GM12878 (cell line): ENCODE data around the gene PPP2R5C. TPM values are rescaled to one million over a fixed set of nuclear protein-coding genes. Genes with fewer than 3 reads are reported as not detected.

ENCODE experiments used
- ATAC-seq: fragments of 200-7000 bp; cut with Tn5 transposase; 3 replicates; pipeline ENCODE4 v1.9.1; 2020; ENCODE audit warnings: mild to moderate bottlenecking, moderate library complexity
- BruUV-seq: library from RNA; stranded (reverse); fragments of 400-500 nt; replicated peaks from 2 replicates; lab custom pipeline; 2021; lab: Mats Ljungman, UMichigan
- CTCF ChIA-PET: fragments of 300-600 bp; sonication (Branson Sonifier 250); formaldehyde crosslinking; extraction: SDS; loops from one replicate; lab custom pipeline; 2021; ENCODE audit warnings: inconsistent platforms; lab: Yijun Ruan, JAX
- POLR2A ChIA-PET: fragments of 350-600 bp; formaldehyde crosslinking; extraction: SDS; loops from one replicate; lab custom pipeline; 2021; ENCODE audit warnings: inconsistent platforms; lab: Charles Lee
- RAD21 ChIA-PET: fragments of 300-600 bp; sonication (Branson Sonifier 250); formaldehyde crosslinking; loops from one replicate; lab custom pipeline; 2023; ENCODE audit warnings: antibody characterized with exemption; ENCODE audit not compliant: unreplicated experiment; lab: Charles Lee
- SMC1A ChIA-PET: fragments of 300-600 bp; sonication (Branson Sonifier 250); formaldehyde crosslinking; loops from one replicate; lab custom pipeline; 2023; ENCODE audit not compliant: unreplicated experiment, uncharacterized antibody; lab: Charles Lee
- DNase-seq: peaks from one replicate; pipeline ENCODE4 v3.0.0-alpha.2; 2011; ENCODE audit warnings: low read depth, low spot score
- FAIRE-seq: peaks from 3 replicates; lab custom pipeline; 2011; peaks lifted over from hg19 to GRCh38; lab: Jason Lieb, UNC
- H2AFZ ChIP-seq: 2 replicates; pipeline ENCODE4 v1.6.0; 2011; ENCODE audit warnings: low read depth, low read length, control low read depth; ENCODE audit not compliant: control insufficient read depth
- H3K27ac ChIP-seq: 2 replicates; pipeline ENCODE4 v1.5.1; 2011; ENCODE audit warnings: control low read depth; ENCODE audit not compliant: control insufficient read depth, insufficient read depth
- H3K27me3 ChIP-seq, 2 experiments: replicated peaks in 1 of 2; 2 replicates each; pipeline versions ENCODE4 v1.6.0 to v1.6.1; 2011; ENCODE audit warnings: low read length in 1 of 2; ENCODE audit not compliant: control insufficient read depth in 2 of 2, insufficient read depth in 2 of 2
- H3K36me3 ChIP-seq, 2 experiments: 2 replicates each; pipeline ENCODE4 v1.5.1; 2011; ENCODE audit warnings: low read length in 1 of 2; ENCODE audit not compliant: control insufficient read depth in 2 of 2, insufficient read depth in 2 of 2
- H3K4me1 ChIP-seq: 2 replicates; pipeline ENCODE4 v1.6.1; 2011; ENCODE audit warnings: mild to moderate bottlenecking, low read length, moderate library complexity, mixed read lengths; ENCODE audit not compliant: control insufficient read depth, insufficient read depth
- H3K4me2 ChIP-seq: 2 replicates; pipeline ENCODE4 v1.6.0; 2011; ENCODE audit warnings: control low read depth; ENCODE audit not compliant: control insufficient read depth, insufficient read depth
- H3K4me3 ChIP-seq: fragments of 200-600 bp; sonication (generic); 2 replicates; pipeline ENCODE4 v1.5.1; 2016
- H3K79me2 ChIP-seq: 2 replicates; pipeline ENCODE4 v1.6.0; 2011; ENCODE audit warnings: low read length; ENCODE audit not compliant: control insufficient read depth, insufficient read depth
- H3K9ac ChIP-seq: 2 replicates; pipeline ENCODE4 v1.8.0; 2011; ENCODE audit warnings: low read length, control low read depth, mixed read lengths; ENCODE audit not compliant: control insufficient read depth, insufficient read depth
- H3K9me3 ChIP-seq: replicated peaks from 3 replicates; pipeline ENCODE4 v1.5.1; 2011; ENCODE audit warnings: mild to moderate bottlenecking, low read length; ENCODE audit not compliant: control insufficient read depth, insufficient read depth
- H4K20me1 ChIP-seq: 2 replicates; pipeline ENCODE4 v1.6.0; 2011; ENCODE audit not compliant: control insufficient read depth, insufficient read depth
- BACH1 ChIP-seq: fragments of 450-650 bp; IDR thresholded peaks from 2 replicates; pipeline ENCODE4 v1.6.1; 2017; ENCODE audit warnings: mild to moderate bottlenecking, borderline replicate concordance
- NFYA ChIP-seq: IDR thresholded peaks from 2 replicates; pipeline ENCODE4 v1.6.1; 2011; ENCODE audit warnings: low read depth, mild to moderate bottlenecking, low read length, improper control_type of control experiment, borderline replicate concordance
- RAD21 ChIP-seq: IDR thresholded peaks from 2 replicates; pipeline ENCODE4 v1.6.1; 2011; ENCODE audit warnings: mild to moderate bottlenecking, low read depth, low read length, moderate library complexity; ENCODE audit not compliant: insufficient read depth
- RAD51 ChIP-seq: fragments of 450-650 bp; IDR thresholded peaks from 2 replicates; pipeline ENCODE4 v1.6.1; 2016; ENCODE audit warnings: moderate library complexity, mild to moderate bottlenecking, inconsistent platforms
- ZNF384 ChIP-seq: IDR thresholded peaks from 2 replicates; pipeline ENCODE4 v1.6.1; 2012; ENCODE audit warnings: low read depth, mild to moderate bottlenecking, low read length, improper control_type of control experiment, borderline replicate concordance
- ZSCAN29 ChIP-seq: fragments of 450-650 bp; IDR thresholded peaks from 2 replicates; pipeline ENCODE4 v1.6.1; 2017; ENCODE audit warnings: mild to moderate bottlenecking, moderate library complexity
- ZZZ3 ChIP-seq: IDR thresholded peaks from 2 replicates; pipeline ENCODE4 v1.6.1; 2011; ENCODE audit warnings: low read depth; ENCODE audit not compliant: control insufficient read depth, insufficient read length
- WGBS: methylation state at CpG from one replicate; pipeline ENCODE4 v1.1.6; 2016; ENCODE audit warnings: low lambda C conversion rate; ENCODE audit not compliant: insufficient replicate concordance, insufficient coverage; ENCODE audit errors: missing lambda C conversion rate; 5-methylcytosine and 5-hydroxymethylcytosine counted together
- in situ Hi-C: fragments of 300-500 bp; cut with MboI; formaldehyde crosslinking; loops from 9 replicates; pipeline ENCODE4 v1.14.3; 2018; ENCODE audit warnings: mixed read lengths
- intact Hi-C: fragments of 100-400 bp; cut with micrococcal nuclease; formaldehyde crosslinking; loops from one replicate; pipeline ENCODE4 v1.14.2; 2022; ENCODE audit not compliant: unreplicated experiment
- polyA plus RNA-seq, 11 experiments: library from polyadenylated mRNA; depleted of rRNA in 4 of 11; unstranded in 6 of 11; stranded (reverse) in 5 of 11; fragments of >200 nt; fragmentation: Nextera tagmentation in 4 of 11; fragmentation: Illumina TruSeq in 1 of 11; extraction: Ambion mirVana in 4 of 11; extraction: Trizol in 1 of 11; gene quantifications; 1 replicate in 1 of 11; 2 replicates in 10 of 11; pipeline versions ENCODE4 v1.2.1 to v1.2.3, GENCODE V29; 2011 to 2016; ENCODE audit warnings: inconsistent platforms in 2 of 11, missing spikeins in 2 of 11, low read depth in 1 of 11
- total RNA-seq, 4 experiments: library from RNA; depleted of rRNA in 3 of 4; stranded (reverse); fragments of >200 nt in 3 of 4; fragmentation: Illumina TruSeq in 1 of 4; extraction: Trizol in 1 of 4; gene quantifications; 2 replicates each; pipeline versions ENCODE4 v1.2.1 to v1.2.3, GENCODE V29; 2013 to 2021
- TF ChIP-seq, protein P1 (sequence below): fragments of 450-650 bp; IDR thresholded peaks from 2 replicates; pipeline ENCODE4 v1.6.1; 2016; ENCODE audit warnings: mild to moderate bottlenecking
- TF ChIP-seq, protein P2 (sequence below): fragments of 450-650 bp; formaldehyde crosslinking; IDR thresholded peaks from 2 replicates; pipeline ENCODE4 v1.4.0; 2022; ENCODE audit warnings: mild to moderate bottlenecking, moderate library complexity
- TF ChIP-seq, protein P3 (sequence below): IDR thresholded peaks from 2 replicates; pipeline ENCODE4 v1.6.1; 2011; ENCODE audit warnings: borderline replicate concordance, low read depth, mild to moderate bottlenecking, moderate library complexity, mixed read lengths, low read length; ENCODE audit not compliant: insufficient read depth; ENCODE audit errors: extremely low read length
- TF ChIP-seq, protein P4 (sequence below): fragments of 450-650 bp; conservative IDR thresholded peaks from 2 replicates; pipeline ENCODE4 v1.6.1; 2017; ENCODE audit warnings: mild to moderate bottlenecking, moderate library complexity

Gene PPP2R5C
- total and polyA plus RNA-seq, 10 of the 15 experiments (the other 5 are each of a cell fraction or from before 2014, with no cell fraction given), result 106 to 199 (median 144) TPM

DNA sequence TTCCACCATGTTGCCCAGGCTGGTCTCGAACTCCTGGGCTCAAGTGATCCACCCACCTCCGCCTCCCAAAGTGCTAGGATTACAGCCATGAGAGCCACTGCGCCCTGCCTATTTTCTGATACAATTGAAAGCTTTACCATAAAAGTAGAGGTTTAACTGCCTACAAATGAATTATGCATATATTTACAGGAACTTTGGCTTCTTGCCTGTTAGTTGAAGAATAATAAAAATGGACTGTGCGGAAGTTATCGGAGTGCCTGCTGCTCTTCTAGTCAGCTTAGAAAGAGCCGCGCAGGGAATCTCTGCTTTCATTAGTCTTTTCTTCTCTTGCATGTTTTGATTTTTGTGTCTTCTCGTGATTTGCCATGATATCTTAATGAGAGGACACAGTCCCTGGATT lies 34.5 kb downstream of the PPP2R5C start:
- TF ChIP-seq RAD21, result no peak
- no peak for TF ChIP-seq ZSCAN29
- TF ChIP-seq, protein P1, sequence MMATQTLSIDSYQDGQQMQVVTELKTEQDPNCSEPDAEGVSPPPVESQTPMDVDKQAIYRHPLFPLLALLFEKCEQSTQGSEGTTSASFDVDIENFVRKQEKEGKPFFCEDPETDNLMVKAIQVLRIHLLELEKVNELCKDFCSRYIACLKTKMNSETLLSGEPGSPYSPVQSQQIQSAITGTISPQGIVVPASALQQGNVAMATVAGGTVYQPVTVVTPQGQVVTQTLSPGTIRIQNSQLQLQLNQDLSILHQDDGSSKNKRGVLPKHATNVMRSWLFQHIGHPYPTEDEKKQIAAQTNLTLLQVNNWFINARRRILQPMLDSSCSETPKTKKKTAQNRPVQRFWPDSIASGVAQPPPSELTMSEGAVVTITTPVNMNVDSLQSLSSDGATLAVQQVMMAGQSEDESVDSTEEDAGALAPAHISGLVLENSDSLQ, result no peak
- TF ChIP-seq ZNF384, result no peak
- TF ChIP-seq, protein P2, sequence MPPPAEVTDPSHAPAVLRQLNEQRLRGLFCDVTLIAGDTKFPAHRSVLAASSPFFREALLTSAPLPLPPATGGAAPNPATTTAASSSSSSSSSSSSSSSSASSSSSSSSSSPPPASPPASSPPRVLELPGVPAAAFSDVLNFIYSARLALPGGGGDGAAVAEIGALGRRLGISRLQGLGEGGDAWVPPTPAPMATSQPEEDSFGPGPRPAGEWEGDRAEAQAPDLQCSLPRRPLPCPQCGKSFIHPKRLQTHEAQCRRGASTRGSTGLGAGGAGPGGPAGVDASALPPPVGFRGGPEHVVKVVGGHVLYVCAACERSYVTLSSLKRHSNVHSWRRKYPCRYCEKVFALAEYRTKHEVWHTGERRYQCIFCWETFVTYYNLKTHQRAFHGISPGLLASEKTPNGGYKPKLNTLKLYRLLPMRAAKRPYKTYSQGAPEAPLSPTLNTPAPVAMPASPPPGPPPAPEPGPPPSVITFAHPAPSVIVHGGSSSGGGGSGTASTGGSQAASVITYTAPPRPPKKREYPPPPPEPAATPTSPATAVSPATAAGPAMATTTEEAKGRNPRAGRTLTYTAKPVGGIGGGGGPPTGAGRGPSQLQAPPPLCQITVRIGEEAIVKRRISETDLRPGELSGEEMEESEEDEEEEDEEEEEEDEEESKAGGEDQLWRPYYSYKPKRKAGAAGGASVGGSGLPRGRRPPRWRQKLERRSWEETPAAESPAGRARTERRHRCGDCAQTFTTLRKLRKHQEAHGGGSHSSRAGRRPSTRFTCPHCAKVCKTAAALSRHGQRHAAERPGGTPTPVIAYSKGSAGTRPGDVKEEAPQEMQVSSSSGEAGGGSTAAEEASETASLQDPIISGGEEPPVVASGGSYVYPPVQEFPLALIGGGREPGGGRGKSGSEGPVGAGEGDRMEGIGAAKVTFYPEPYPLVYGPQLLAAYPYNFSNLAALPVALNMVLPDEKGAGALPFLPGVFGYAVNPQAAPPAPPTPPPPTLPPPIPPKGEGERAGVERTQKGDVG (CRISPR knock-in tag), result no peak
- TF ChIP-seq RAD51, result no peak
- no peak for TF ChIP-seq ZZZ3
- TF ChIP-seq, protein P3, sequence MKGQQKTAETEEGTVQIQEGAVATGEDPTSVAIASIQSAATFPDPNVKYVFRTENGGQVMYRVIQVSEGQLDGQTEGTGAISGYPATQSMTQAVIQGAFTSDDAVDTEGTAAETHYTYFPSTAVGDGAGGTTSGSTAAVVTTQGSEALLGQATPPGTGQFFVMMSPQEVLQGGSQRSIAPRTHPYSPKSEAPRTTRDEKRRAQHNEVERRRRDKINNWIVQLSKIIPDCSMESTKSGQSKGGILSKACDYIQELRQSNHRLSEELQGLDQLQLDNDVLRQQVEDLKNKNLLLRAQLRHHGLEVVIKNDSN, result no peak
- TF ChIP-seq, protein P4, sequence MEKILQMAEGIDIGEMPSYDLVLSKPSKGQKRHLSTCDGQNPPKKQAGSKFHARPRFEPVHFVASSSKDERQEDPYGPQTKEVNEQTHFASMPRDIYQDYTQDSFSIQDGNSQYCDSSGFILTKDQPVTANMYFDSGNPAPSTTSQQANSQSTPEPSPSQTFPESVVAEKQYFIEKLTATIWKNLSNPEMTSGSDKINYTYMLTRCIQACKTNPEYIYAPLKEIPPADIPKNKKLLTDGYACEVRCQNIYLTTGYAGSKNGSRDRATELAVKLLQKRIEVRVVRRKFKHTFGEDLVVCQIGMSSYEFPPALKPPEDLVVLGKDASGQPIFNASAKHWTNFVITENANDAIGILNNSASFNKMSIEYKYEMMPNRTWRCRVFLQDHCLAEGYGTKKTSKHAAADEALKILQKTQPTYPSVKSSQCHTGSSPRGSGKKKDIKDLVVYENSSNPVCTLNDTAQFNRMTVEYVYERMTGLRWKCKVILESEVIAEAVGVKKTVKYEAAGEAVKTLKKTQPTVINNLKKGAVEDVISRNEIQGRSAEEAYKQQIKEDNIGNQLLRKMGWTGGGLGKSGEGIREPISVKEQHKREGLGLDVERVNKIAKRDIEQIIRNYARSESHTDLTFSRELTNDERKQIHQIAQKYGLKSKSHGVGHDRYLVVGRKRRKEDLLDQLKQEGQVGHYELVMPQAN, result no peak
- no peak for TF ChIP-seq BACH1
- TF ChIP-seq NFYA, result no peak
- in situ Hi-C loops (no loop called here), intact Hi-C loops (no loop called here)
- ChIA-PET CTCF (no interaction called here), POLR2A (no interaction called here), RAD21 (no interaction called here), SMC1A (no interaction called here)
- ATAC-seq, result no peak
- no peak for DNase-seq
- no TSS peak for BruUV-seq
- Histone ChIP-seq H4K20me1 (no peaks in the 10 kb centered on the region), H3K27me3 (no peaks in the 10 kb centered on the region), H3K79me2 (no peaks in the 10 kb centered on the region), H3K36me3 (no peaks in the 10 kb centered on the region), H3K27ac (no peak overlapping the region), H3K4me1 (peaks cover 4% of the 10 kb centered on the region), H2AFZ (no peak overlapping the region), H3K9ac (no peak overlapping the region), H3K4me3 (no peak overlapping the region), H3K9me3 (peaks cover 4% of the 10 kb centered on the region; the same call in 2 of the 3 replicates), H3K4me2 (no peak overlapping the region)
- no peak for FAIRE-seq
- 88% methylated on average over 8 of the region's 8 CpGs for WGBS
